Measurements from ENCODE around the gene PPP1R26. TPM values are rescaled to one million over a fixed set of nuclear protein-coding genes. Genes with fewer than 3 reads are reported as not detected.

The PPP1R26 gene
- total RNA-seq, 1 donor from 2014 or later: 27.9 TPM

DNA sequence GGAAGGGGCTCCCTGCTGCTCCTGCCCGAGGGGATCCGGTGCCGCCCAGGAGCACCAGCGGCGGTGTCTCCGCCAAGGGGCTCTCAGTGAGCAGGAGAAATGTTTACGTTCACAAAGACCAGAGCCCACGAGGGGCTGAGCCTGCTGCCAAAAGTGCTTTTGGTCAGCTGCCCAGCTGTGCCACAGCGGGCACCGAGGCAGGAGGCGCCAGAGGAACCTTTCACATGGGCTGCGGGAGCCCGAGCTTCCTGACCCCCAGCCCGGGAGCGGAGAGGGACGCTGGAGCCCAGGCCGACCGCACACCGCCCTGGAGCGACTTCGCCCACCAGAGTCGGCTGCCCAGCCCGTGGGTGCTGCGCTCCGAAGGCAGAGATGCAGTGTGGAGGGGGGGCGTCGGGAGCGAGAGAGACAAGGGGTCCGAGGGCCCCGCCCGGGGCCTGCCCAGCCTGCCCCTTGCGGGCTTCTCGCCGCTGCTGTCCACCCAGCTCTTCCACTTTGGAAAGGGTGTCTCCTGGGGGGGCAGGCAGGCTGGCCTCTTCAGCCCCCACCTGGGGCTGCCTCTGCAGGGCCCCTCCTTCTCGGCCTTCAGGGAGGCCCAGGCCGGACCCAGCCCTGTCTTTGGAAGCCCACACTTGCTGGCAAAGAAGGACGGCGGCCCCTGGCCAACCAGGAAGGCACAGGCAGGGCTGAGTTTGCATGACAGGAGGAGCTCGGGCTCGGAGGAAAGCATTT, 7.9 kb downstream of the PPP1R26 start:
- DNase-seq (ENCODE audit: low read depth): no peak
- no peak for FAIRE-seq
- H3K36me3 ChIP-seq (ENCODE audit: control insufficient read depth, insufficient read depth, low read length): peaks cover 5% of the 10 kb centered on the region
- H3K4me3 ChIP-seq (ENCODE audit: low read depth, low read length): no peak overlapping the region
- no peaks in the 10 kb centered on the region for H3K27me3 ChIP-seq (ENCODE audit: control insufficient read depth, insufficient read depth, low read length)
- TF ChIP-seq, protein P1, sequence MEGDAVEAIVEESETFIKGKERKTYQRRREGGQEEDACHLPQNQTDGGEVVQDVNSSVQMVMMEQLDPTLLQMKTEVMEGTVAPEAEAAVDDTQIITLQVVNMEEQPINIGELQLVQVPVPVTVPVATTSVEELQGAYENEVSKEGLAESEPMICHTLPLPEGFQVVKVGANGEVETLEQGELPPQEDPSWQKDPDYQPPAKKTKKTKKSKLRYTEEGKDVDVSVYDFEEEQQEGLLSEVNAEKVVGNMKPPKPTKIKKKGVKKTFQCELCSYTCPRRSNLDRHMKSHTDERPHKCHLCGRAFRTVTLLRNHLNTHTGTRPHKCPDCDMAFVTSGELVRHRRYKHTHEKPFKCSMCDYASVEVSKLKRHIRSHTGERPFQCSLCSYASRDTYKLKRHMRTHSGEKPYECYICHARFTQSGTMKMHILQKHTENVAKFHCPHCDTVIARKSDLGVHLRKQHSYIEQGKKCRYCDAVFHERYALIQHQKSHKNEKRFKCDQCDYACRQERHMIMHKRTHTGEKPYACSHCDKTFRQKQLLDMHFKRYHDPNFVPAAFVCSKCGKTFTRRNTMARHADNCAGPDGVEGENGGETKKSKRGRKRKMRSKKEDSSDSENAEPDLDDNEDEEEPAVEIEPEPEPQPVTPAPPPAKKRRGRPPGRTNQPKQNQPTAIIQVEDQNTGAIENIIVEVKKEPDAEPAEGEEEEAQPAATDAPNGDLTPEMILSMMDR (IDR thresholded peaks at IDR 0.05; ENCODE audit: insufficient read depth, low read length, severe bottlenecking): no peak

- TF ChIP-seq, protein P1 (IDR thresholded peaks at IDR 0.05; ENCODE audit: insufficient read depth, low read length, severe bottlenecking): no peak
- H3K36me3 ChIP-seq (ENCODE audit: control insufficient read depth, insufficient read depth, low read length): peaks cover 5% of the 10 kb centered on the region
- H3K27me3 ChIP-seq (ENCODE audit: control insufficient read depth, insufficient read depth, low read length): no peaks in the 10 kb centered on the region
- FAIRE-seq: no peak
- no peak for DNase-seq (ENCODE audit: low read depth)
- H3K4me3 ChIP-seq (ENCODE audit: low read depth, low read length): no peak overlapping the region
Observed at GRCh38 chr9:135488013-135488330, 8.4 kb downstream of the PPP1R26 start.

GRCh38 chr9:135488527-135488926, 8.9 kb downstream of the PPP1R26 start:
- H3K36me3 ChIP-seq (ENCODE audit: control insufficient read depth, insufficient read depth, low read length): peaks cover 5% of the 10 kb centered on the region
- H3K27me3 ChIP-seq (ENCODE audit: control insufficient read depth, insufficient read depth, low read length): no peaks in the 10 kb centered on the region
- TF ChIP-seq, protein P1 (IDR thresholded peaks at IDR 0.05; ENCODE audit: insufficient read depth, low read length, severe bottlenecking): no peak
- H3K4me3 ChIP-seq (ENCODE audit: low read depth, low read length): no peak overlapping the region
- FAIRE-seq (no peak), DNase-seq (ENCODE audit: low read depth) (no peak)

GRCh38 chr9:135489188-135489906, 9.8 kb downstream of the PPP1R26 start:
- FAIRE-seq: no peak
- TF ChIP-seq, protein P1 (IDR thresholded peaks at IDR 0.05; ENCODE audit: insufficient read depth, low read length, severe bottlenecking): no peak
- no peak for DNase-seq (ENCODE audit: low read depth)
- peaks cover 2% of the 10 kb centered on the region for H3K36me3 ChIP-seq (ENCODE audit: control insufficient read depth, insufficient read depth, low read length)
- no peaks in the 10 kb centered on the region for H3K27me3 ChIP-seq (ENCODE audit: control insufficient read depth, insufficient read depth, low read length)
- no peak overlapping the region for H3K4me3 ChIP-seq (ENCODE audit: low read depth, low read length)

DNA sequence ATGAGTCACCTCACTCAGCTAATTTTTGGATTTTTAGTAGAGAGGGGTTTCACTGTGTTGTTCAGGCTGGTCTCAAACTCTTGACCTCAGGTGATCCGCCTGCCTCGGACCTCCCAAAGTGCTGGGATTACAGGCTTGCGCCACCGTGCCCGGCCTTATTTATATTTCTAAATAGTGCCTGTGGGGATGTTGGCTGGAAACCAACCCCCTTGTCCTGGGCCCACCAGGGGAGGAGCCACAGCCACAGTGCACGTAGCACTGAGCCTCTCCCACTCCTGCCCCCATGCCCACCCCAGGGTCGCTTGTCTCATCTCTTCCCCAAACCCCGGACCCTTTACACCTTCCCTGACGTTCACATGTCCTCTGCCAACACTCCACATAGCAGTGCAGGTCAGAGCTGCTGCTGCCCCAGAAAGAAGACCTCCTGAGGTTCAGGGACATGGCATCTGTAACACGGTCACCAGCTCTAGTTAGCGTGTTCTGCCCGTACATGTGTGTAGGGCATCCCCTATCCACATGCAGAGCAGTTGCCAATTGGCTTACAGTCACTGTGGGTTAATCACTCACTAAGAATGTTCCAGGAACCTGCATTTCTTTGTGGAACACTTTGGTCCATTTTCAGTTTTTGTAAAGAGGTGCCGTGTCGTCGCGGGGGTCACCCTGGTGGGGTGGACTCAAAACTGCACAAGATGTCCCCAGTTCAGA, 10.7 kb downstream of the PPP1R26 start:
- H3K4me3 ChIP-seq (ENCODE audit: low read depth, low read length): no peak overlapping the region
- no peak for DNase-seq (ENCODE audit: low read depth)

More for the DNA sequence above, 10.7 kb downstream of the PPP1R26 start:
- Histone ChIP-seq H3K36me3 (ENCODE audit: control insufficient read depth, insufficient read depth, low read length) (peaks cover 2% of the 10 kb centered on the region), H3K27me3 (ENCODE audit: control insufficient read depth, insufficient read depth, low read length) (no peaks in the 10 kb centered on the region)
- FAIRE-seq: peak; percentile 89
- TF ChIP-seq, protein P1 (IDR thresholded peaks at IDR 0.05; ENCODE audit: insufficient read depth, low read length, severe bottlenecking): no peak

Measured in bronchial epithelial cell (primary cell).